Ovary (tissue), 9 donors: Measurements from ENCODE around the gene SLC35F4. TPM values are rescaled to one million over a fixed set of nuclear protein-coding genes. Genes with fewer than 3 reads are reported as not detected.

Experiments
- DNase-seq, 5 donors: peaks; one replicate each; pipeline ENCODE4 v3.0.0-alpha.2; 2019 to 2020
- H3K27ac ChIP-seq, 2 donors: fragments of 200-600 bp; one replicate each; pipeline versions ENCODE4 v1.5.1 to v1.8.0; 2019 to 2022
- H3K27me3 ChIP-seq: fragments of 200-600 bp; one replicate; pipeline ENCODE4 v1.8.0; 2022
- H3K36me3 ChIP-seq: fragments of 200-600 bp; sonication (generic); one replicate; pipeline ENCODE4 v1.5.1; 2019
- H3K4me1 ChIP-seq: one replicate; pipeline ENCODE4 v1.8.1; 2013; ENCODE audit warnings: mild to moderate bottlenecking, moderate library complexity; ENCODE audit not compliant: insufficient read depth
- H3K4me3 ChIP-seq: fragments of 200-600 bp; sonication (generic); one replicate; pipeline ENCODE4 v1.5.1; 2017
- H3K9me3 ChIP-seq, 2 donors: fragments of 200-600 bp in 1 of 2; sonication (generic) in 1 of 2; one replicate each; pipeline versions ENCODE4 v1.5.1 to v1.8.1; 2013 to 2019; ENCODE audit warnings: mild to moderate bottlenecking in 1 of 2, moderate library complexity in 1 of 2
- EP300 ChIP-seq: sonication (generic); formaldehyde crosslinking; IDR thresholded peaks from one replicate; pipeline ENCODE4 v1.6.1; 2017; ENCODE audit warnings: antibody characterized with exemption
- POLR2A ChIP-seq: fragments of 450-650 bp; IDR thresholded peaks from one replicate; pipeline ENCODE4 v1.6.1; 2017; ENCODE audit warnings: antibody characterized with exemption, mild to moderate bottlenecking, moderate library complexity
- WGBS, 3 donors: extraction: QIAGEN DNeasy Blood & Tissue Kit in 1 of 3; methylation state at CpG; one replicate each; pipeline versions ENCODE4 v1.1.5 to v1.1.7; 2013 to 2017; 5-methylcytosine and 5-hydroxymethylcytosine counted together
- intact Hi-C, 4 donors: fragments of 100-400 bp; cut with DNase I; formaldehyde crosslinking; loops; one replicate each; pipeline versions ENCODE4 v1.11.0 to v1.15.1; 2022 to 2023
- polyA plus RNA-seq, 2 donors: library from polyadenylated mRNA; stranded (reverse); fragments of 200-250 nt in 1 of 2; fragments of 350-450 nt in 1 of 2; fragmentation: Illumina TruSeq in 1 of 2; extraction: RNeasy Lipid Tissue Mini Kit (QIAGEN cat#74804) in 1 of 2; gene quantifications; one replicate each; pipeline ENCODE4 v1.2.3, GENCODE V29; 2013 to 2014
- total RNA-seq, 7 donors: library from RNA; depleted of rRNA in 2 of 7; stranded (reverse); fragments of >200 nt in 2 of 7; fragmentation: NEBNext Ultra II Directional in 3 of 7; extraction: Animal tissue kit (Norgen Biotek cat#: 25700) in 3 of 7; gene quantifications; one replicate each; pipeline versions ENCODE4 v1.1.0 to v1.2.4, GENCODE V29; 2016 to 2023
- TF ChIP-seq, protein P1 (sequence below), 3 donors: fragments of 450-650 bp in 2 of 3; fragments of 200-600 bp in 1 of 3; IDR thresholded peaks; one replicate each; pipeline versions ENCODE4 v1.5.1 to v1.8.0; 2016 to 2022; ENCODE audit warnings: antibody characterized with exemption in 3 of 3, mild to moderate bottlenecking in 1 of 3
- donor health status: DM: no; HTN: no; CAD: no; lungs with moderate emphysema.
- donor health status: DM: no; HTN: no; CAD: no.
- donor health status: Bipolar disorder and iron deficiency.
- donor health status: DM: yes; HTN: yes; CAD: no.
- donor health status: DM: no; HTN: no; CAD: no.
- donor health status: DM: yes; HTN: yes; CAD: no.

The SLC35F4 gene
- total and polyA plus RNA-seq, 9 donors, result 0.04 to 0.65 (median 0.20) TPM; not detected in 6

DNA sequence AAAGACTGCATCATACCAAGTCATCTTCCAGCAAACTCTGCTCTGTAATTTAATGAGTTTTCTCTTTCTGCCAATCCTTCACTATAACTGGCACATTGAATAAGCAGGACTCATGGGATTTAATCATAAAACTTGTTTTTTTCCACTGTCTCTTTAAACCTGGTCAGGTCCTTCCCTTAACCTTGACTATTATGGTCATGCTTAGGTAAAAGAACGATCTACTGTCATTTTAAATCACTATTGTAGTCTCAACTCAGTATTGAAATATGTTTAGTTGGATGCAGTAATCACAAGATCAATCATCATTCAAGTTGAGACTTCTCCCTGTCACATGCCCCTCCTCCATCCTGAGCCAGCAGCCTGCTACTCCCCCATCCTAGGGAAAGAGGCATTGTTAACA is 56.1 kb downstream of the SLC35F4 start:
- Histone ChIP-seq H3K4me3 (no peak overlapping the region), H3K27me3 (no peaks in the 10 kb centered on the region), H3K9me3 (no peaks in the 10 kb centered on the region), H3K36me3 (no peaks in the 10 kb centered on the region), H3K27ac (no peak overlapping the region), H3K4me1 (no peaks in the 10 kb centered on the region)
- intact Hi-C loops, result no loop called here
- WGBS, 3 donors, result 18 to 20% (median 19%) methylated on average over 1 of the region's 1 CpG
- no peak for DNase-seq
- TF ChIP-seq POLR2A, result no peak
- no peak for TF ChIP-seq EP300
- TF ChIP-seq, protein P1, sequence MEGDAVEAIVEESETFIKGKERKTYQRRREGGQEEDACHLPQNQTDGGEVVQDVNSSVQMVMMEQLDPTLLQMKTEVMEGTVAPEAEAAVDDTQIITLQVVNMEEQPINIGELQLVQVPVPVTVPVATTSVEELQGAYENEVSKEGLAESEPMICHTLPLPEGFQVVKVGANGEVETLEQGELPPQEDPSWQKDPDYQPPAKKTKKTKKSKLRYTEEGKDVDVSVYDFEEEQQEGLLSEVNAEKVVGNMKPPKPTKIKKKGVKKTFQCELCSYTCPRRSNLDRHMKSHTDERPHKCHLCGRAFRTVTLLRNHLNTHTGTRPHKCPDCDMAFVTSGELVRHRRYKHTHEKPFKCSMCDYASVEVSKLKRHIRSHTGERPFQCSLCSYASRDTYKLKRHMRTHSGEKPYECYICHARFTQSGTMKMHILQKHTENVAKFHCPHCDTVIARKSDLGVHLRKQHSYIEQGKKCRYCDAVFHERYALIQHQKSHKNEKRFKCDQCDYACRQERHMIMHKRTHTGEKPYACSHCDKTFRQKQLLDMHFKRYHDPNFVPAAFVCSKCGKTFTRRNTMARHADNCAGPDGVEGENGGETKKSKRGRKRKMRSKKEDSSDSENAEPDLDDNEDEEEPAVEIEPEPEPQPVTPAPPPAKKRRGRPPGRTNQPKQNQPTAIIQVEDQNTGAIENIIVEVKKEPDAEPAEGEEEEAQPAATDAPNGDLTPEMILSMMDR (IDR thresholded peaks at IDR 0.05), result no peak

DNA sequence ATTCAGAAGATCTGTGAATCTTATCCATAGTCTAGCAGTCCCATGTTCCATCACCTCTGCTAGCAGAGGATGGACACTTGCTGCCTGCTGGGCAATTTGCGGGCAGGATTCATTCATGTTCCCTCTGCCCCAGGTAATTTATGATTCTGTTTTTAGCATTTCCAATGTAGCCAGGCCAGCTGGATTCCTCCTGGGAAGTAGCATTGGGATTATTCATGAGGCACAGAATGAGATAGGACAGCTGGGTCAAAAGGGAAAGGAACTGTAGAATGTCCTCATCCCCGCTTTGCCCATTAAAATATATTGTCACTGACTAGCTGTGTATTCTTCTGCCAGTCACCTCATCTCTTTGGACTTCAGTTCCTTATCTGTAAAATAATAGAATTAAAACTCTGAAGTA is 68.7 kb downstream of the SLC35F4 start:
- Histone ChIP-seq H3K27ac (no peak overlapping the region), H3K4me3 (no peak overlapping the region), H3K9me3 (no peaks in the 10 kb centered on the region), H3K4me1 (no peaks in the 10 kb centered on the region), H3K27me3 (no peaks in the 10 kb centered on the region), H3K36me3 (no peaks in the 10 kb centered on the region)
- TF ChIP-seq POLR2A (no peak), EP300 (no peak)
- TF ChIP-seq, protein P1 (IDR thresholded peaks at IDR 0.05), result no peak
- DNase-seq, result no peak
- WGBS, 3 donors, result 46 to 58% (median 56%) methylated on average over 2 of the region's 2 CpGs
- intact Hi-C loops, result no loop called here

DNA sequence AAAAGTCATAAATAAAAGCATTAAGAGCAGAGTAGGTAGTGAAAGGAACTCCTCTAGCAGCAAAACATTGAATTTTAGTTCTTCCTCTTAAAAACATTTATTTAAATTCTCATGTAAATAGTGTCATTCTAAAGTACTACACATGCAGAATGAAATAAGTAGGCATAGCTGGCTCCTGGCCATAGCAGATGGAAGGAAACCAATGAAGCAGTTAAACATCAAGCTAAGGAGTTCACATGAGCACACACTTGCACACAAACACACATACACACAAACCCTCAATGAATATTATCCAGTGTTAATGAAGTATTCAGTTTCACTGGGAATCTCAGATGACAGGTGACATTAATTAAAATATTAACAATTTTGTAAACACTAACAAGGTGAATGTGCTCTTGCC is 69.3 kb downstream of the SLC35F4 start:
- Histone ChIP-seq H3K4me1 (no peaks in the 10 kb centered on the region), H3K36me3 (no peaks in the 10 kb centered on the region), H3K27ac (no peak overlapping the region), H3K4me3 (no peak overlapping the region), H3K27me3 (no peaks in the 10 kb centered on the region), H3K9me3 (no peaks in the 10 kb centered on the region)
- no peak for DNase-seq
- TF ChIP-seq POLR2A (no peak), EP300 (no peak)
- TF ChIP-seq, protein P1 (IDR thresholded peaks at IDR 0.05), result no peak
- intact Hi-C loops, result no loop called here

DNA sequence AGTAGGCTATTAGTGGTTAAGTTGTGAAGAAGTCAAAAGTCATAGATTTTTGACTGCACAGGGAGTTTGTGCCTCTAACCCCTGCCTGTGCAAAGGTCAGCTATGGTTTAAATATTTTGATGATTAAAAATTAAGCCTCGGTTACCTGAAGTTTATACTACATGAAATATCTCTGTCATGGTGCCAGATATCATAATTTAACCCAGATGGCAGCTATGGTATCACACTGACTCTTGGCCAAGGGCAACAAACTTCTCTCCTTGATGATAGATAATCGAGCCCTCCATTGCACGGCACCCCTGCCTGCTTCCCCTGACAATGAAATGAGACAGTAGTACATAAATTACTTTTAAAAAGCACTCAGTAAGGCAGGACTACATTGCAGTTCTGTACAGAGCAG is 80.8 kb downstream of the SLC35F4 start:
- no peaks in the 10 kb centered on the region for H3K4me1 ChIP-seq
- intact Hi-C loops, result no loop called here

More for the DNA sequence above, 80.8 kb downstream of the SLC35F4 start:
- Histone ChIP-seq H3K27me3 (no peaks in the 10 kb centered on the region), H3K9me3 (no peaks in the 10 kb centered on the region), H3K36me3 (no peaks in the 10 kb centered on the region), H3K27ac (no peak overlapping the region), H3K4me3 (no peak overlapping the region)
- TF ChIP-seq POLR2A, result no peak
- no peak for TF ChIP-seq EP300
- TF ChIP-seq, protein P1 (IDR thresholded peaks at IDR 0.05), result no peak
- no peak for DNase-seq
- 3 to 17% (median 4%) methylated on average over 3 of the region's 3 CpGs for WGBS, 3 donors
